DND-41 (cell line): ENCODE data around the gene HCRTR1.

Experiments used
- ATAC-seq: fragments of 200-7000 bp; cut with Tn5 transposase; 3 replicates; pipeline ENCODE4 v1.9.1; 2021; ENCODE audit warnings: low read depth; ENCODE audit not compliant: insufficient read depth
- DNase-seq: peaks from one replicate; pipeline ENCODE4 v3.0.0-alpha.2; 2020
- H2AFZ ChIP-seq: 2 replicates; pipeline ENCODE4 v1.6.0; 2012; ENCODE audit warnings: low read depth, low read length
- H3K27ac ChIP-seq: 2 replicates; pipeline ENCODE4 v1.5.1; 2012; ENCODE audit warnings: low read length, inconsistent platforms
- H3K27me3 ChIP-seq: fragments of 200-600 bp; sonication (generic); 2 replicates; pipeline ENCODE4 v1.6.0; 2012; ENCODE audit warnings: low read length, mild to moderate bottlenecking, inconsistent platforms; ENCODE audit not compliant: insufficient read depth, poor library complexity
- H3K36me3 ChIP-seq: 2 replicates; pipeline ENCODE4 v1.5.1; 2012; ENCODE audit warnings: low read length, inconsistent platforms; ENCODE audit not compliant: insufficient read depth
- H3K4me1 ChIP-seq: 2 replicates; pipeline ENCODE4 v1.5.1; 2012; ENCODE audit warnings: mild to moderate bottlenecking, low read length; ENCODE audit not compliant: insufficient read depth
- H3K4me2 ChIP-seq: 2 replicates; pipeline ENCODE4 v1.6.0; 2012; ENCODE audit warnings: mild to moderate bottlenecking, moderate library complexity, low read length, inconsistent platforms; ENCODE audit not compliant: insufficient read depth
- H3K4me3 ChIP-seq, 2 experiments: fragments of 200-600 bp in 1 of 2; shearing (Covaris generic) in 1 of 2; 2 replicates each; pipeline ENCODE4 v1.5.1; 2012 to 2016; ENCODE audit warnings: inconsistent platforms in 2 of 2, low read length in 2 of 2, mild to moderate bottlenecking in 2 of 2, low read depth in 1 of 2, moderate library complexity in 1 of 2
- H3K79me2 ChIP-seq: 2 replicates; pipeline ENCODE4 v1.6.0; 2012; ENCODE audit warnings: low read length, inconsistent platforms; ENCODE audit not compliant: insufficient read depth
- H3K9ac ChIP-seq: 2 replicates; pipeline ENCODE4 v1.6.0; 2012; ENCODE audit warnings: low read depth, mild to moderate bottlenecking, inconsistent platforms, low read length, moderate library complexity
- H3K9me3 ChIP-seq: 2 replicates; pipeline ENCODE4 v1.5.1; 2012; ENCODE audit warnings: low read length, moderate library complexity, mild to moderate bottlenecking, inconsistent platforms; ENCODE audit not compliant: insufficient read depth, severe bottlenecking
- H4K20me1 ChIP-seq: 2 replicates; pipeline ENCODE4 v1.6.0; 2012; ENCODE audit warnings: low read length; ENCODE audit not compliant: insufficient read depth
- EZH2 ChIP-seq: IDR thresholded peaks from 3 replicates; pipeline ENCODE4 v1.6.1; 2012; ENCODE audit warnings: borderline replicate concordance, low read depth, mild to moderate bottlenecking, moderate library complexity, low read length, inconsistent platforms; ENCODE audit not compliant: severe bottlenecking
- TF ChIP-seq, protein P1 (sequence below): IDR thresholded peaks from 2 replicates; pipeline ENCODE4 v1.5.1; 2012; ENCODE audit warnings: borderline replicate concordance, low read length, moderate library complexity, mild to moderate bottlenecking; ENCODE audit not compliant: poor library complexity, severe bottlenecking; ENCODE audit errors: extremely low read depth

The HCRTR1 gene

DNA sequence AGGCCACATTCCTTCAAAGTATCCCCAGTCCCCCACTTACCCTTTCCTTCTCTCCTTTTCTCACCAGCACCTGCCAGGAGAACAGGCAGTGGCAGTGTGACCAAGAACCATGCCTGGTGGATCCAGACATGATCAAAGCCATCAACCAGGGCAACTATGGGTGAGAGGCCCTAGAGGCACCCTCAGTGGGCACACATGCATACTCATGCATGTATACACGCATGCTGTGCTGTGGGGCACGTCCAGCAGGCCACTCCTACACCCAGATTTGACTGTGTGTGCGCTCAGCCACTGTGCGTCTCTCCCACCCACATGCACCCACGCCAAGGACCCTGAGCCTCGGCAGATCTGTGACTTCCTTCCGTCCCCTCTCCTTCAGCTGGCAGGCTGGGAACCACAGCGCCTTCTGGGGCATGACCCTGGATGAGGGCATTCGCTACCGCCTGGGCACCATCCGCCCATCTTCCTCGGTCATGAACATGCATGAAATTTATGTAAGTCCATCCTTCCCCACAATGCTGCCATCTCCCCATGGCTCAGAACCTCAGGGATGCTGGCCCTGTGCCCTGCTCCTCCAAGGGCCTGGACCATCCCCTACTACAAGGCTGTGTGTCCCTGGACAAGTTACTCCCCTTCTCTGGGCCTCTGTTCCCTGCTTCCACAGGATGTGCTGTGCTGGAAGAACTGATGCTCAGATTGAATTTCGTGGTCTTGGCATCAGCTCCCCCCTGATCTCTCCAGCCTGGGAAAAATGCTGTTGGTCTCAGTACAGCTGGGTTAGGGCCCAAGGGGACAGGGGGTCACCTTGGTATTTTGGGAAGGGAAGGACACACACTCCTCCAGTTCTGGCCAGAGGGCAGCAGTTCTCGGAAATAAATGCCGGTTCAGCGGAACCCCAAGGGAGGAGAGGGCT, 34.2 kb upstream of the HCRTR1 start:
- Histone ChIP-seq H3K27ac (no peak overlapping the region), H3K27me3 (no peaks in the 10 kb centered on the region), H3K4me2 (no peak overlapping the region), H3K9me3 (no peaks in the 10 kb centered on the region), H3K4me3 (no peak overlapping the region), H3K4me1 (no peaks in the 10 kb centered on the region), H4K20me1 (peaks cover 4% of the 10 kb centered on the region; the same call in 1 of the 2 replicates), H3K9ac (no peak overlapping the region), H3K79me2 (no peaks in the 10 kb centered on the region), H2AFZ (no peak overlapping the region), H3K36me3 (no peaks in the 10 kb centered on the region)
- no peak for DNase-seq
- TF ChIP-seq, protein P1, sequence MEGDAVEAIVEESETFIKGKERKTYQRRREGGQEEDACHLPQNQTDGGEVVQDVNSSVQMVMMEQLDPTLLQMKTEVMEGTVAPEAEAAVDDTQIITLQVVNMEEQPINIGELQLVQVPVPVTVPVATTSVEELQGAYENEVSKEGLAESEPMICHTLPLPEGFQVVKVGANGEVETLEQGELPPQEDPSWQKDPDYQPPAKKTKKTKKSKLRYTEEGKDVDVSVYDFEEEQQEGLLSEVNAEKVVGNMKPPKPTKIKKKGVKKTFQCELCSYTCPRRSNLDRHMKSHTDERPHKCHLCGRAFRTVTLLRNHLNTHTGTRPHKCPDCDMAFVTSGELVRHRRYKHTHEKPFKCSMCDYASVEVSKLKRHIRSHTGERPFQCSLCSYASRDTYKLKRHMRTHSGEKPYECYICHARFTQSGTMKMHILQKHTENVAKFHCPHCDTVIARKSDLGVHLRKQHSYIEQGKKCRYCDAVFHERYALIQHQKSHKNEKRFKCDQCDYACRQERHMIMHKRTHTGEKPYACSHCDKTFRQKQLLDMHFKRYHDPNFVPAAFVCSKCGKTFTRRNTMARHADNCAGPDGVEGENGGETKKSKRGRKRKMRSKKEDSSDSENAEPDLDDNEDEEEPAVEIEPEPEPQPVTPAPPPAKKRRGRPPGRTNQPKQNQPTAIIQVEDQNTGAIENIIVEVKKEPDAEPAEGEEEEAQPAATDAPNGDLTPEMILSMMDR = no peak
- no peak for TF ChIP-seq EZH2
- no peak for ATAC-seq

DNA sequence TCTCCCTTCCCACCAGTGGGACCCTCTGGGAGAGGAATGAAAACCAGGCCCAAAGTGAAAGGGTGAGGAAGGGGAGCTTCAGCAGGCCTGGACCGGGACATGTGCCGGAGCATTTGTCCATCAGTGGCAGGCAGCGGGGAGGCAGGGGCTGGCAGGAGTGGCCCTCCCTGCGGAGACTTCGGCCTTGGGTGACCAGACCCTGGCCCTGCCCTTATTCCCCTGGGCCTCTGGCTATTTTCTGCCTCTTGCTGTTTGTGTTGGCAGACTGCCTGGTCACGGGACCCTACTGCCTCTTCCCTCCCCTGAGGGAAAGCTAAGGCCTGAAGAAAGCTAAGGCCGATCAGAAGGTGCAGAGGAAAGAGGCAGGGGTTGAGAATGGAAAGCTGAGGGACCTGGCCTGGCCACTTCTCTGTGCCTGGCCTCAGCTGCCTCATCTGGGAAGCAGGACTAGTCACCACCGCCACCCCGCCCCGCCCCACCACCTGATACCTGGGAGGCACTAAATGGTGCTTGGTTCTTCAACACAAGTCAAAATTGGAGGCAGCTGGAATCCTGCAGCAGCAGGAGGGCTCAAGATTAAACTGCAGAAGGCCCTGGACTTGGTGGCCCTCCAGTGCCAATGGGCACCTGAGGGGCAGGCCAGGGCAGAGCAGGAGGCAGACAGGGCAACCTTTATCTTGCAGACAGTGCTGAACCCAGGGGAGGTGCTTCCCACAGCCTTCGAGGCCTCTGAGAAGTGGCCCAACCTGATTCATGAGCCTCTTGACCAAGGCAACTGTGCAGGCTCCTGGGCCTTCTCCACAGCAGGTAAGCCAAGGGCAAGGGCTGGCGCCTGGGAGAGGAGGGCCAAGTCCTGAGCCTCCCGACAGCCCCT, 33.3 kb upstream of the HCRTR1 start:
- no peak overlapping the region for H2AFZ ChIP-seq
- TF ChIP-seq, protein P1 = no peak
- no peak for TF ChIP-seq EZH2
- H4K20me1 ChIP-seq = peaks cover 4% of the 10 kb centered on the region; the same call in 1 of the 2 replicates
- H3K9ac ChIP-seq = no peak overlapping the region
- H3K9me3 ChIP-seq = no peaks in the 10 kb centered on the region
- no peaks in the 10 kb centered on the region for H3K79me2 ChIP-seq
- DNase-seq = no peak
- no peak overlapping the region for H3K27ac ChIP-seq
- no peak for ATAC-seq
- H3K4me2 ChIP-seq = no peak overlapping the region
- no peak overlapping the region for H3K4me3 ChIP-seq
- no peaks in the 10 kb centered on the region for H3K4me1 ChIP-seq
- H3K27me3 ChIP-seq = no peaks in the 10 kb centered on the region
- H3K36me3 ChIP-seq = no peaks in the 10 kb centered on the region

DNA sequence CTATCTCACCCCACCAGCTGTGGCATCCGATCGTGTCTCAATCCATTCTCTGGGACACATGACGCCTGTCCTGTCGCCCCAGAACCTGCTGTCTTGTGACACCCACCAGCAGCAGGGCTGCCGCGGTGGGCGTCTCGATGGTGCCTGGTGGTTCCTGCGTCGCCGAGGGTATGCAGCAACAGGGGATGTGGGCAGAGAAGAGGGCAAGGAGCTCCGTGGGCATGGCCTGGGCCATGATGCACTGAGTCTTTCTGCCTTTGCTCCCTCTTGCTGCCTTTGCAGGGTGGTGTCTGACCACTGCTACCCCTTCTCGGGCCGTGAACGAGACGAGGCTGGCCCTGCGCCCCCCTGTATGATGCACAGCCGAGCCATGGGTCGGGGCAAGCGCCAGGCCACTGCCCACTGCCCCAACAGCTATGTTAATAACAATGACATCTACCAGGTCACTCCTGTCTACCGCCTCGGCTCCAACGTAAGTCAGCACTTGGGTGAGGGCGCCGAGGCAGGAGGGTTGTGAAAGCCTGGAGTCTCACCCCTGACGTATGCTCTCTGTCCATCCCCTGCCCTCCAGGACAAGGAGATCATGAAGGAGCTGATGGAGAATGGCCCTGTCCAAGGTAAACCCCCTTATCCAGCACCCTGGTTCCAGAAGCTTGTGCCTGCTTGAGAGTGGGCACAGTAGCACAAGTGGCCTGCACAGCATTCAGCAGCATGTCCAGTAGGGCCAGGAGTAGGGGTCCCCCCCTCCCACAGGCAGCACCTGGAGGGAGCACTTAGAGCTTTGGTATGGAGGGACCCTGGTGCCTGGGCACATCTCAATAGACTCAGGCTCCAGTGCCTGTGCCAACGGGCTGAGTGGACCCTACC, 32.4 kb upstream of the HCRTR1 start:
- H3K9ac ChIP-seq = no peak overlapping the region
- no peak overlapping the region for H3K4me2 ChIP-seq
- H3K4me1 ChIP-seq = no peaks in the 10 kb centered on the region
- TF ChIP-seq, protein P1 = no peak
- TF ChIP-seq EZH2 = no peak
- H3K27me3 ChIP-seq = no peaks in the 10 kb centered on the region
- no peaks in the 10 kb centered on the region for H3K36me3 ChIP-seq
- H3K4me3 ChIP-seq = no peak overlapping the region
- no peak overlapping the region for H2AFZ ChIP-seq
- no peaks in the 10 kb centered on the region for H3K9me3 ChIP-seq
- H3K27ac ChIP-seq = no peak overlapping the region
- peaks cover 4% of the 10 kb centered on the region; the same call in 1 of the 2 replicates for H4K20me1 ChIP-seq
- no peak for DNase-seq
- ATAC-seq = no peak
- no peaks in the 10 kb centered on the region for H3K79me2 ChIP-seq
